PC-9 (cell line): ENCODE measurements around the gene CISD2.

Experiments
- CTCF ChIP-seq: fragments of 200-600 bp; sonication (generic); conservative IDR thresholded peaks from 2 replicates; pipeline ENCODE4 v1.6.1; 2017; ENCODE audit warnings: mixed run types, antibody characterized with exemption, mild to moderate bottlenecking, moderate library complexity
- EZH2 ChIP-seq: fragments of 200-600 bp; sonication (generic); IDR thresholded peaks from 2 replicates; pipeline ENCODE4 v1.8.0; 2017; ENCODE audit warnings: antibody characterized with exemption, low read depth

GRCh38 chr4:102868781-102869568 lies at the start of gene CISD2:
- no peak for TF ChIP-seq CTCF
- TF ChIP-seq EZH2, result no peak
